Panc1 (cell line): ENCODE measurements around the gene GRAMD2A.
"Not testable (repeated sequence)": the region's sequence is repeated elsewhere in the genome, so short reads cannot be mapped to it uniquely, and the experiment has no call there.

Source experiments
- CTCF ChIP-seq: fragments of 450-650 bp; IDR thresholded peaks from 2 replicates; pipeline ENCODE4 v1.5.1; 2017; ENCODE audit warnings: mild to moderate bottlenecking
- TF ChIP-seq, protein P1 (sequence below), 2 experiments: IDR thresholded peaks; 2 replicates each; pipeline ENCODE4 v1.6.1; 2011 to 2012; ENCODE audit warnings: low read depth in 2 of 2, control low read depth in 1 of 2, low read length in 1 of 2, mild to moderate bottlenecking in 1 of 2, moderate library complexity in 1 of 2; ENCODE audit not compliant: insufficient read depth in 1 of 2

GRCh38 chr15:72171978-72172377 lies 25.6 kb downstream of the GRAMD2A start:
- TF ChIP-seq CTCF = not testable (repeated sequence)
- TF ChIP-seq, protein P1, sequence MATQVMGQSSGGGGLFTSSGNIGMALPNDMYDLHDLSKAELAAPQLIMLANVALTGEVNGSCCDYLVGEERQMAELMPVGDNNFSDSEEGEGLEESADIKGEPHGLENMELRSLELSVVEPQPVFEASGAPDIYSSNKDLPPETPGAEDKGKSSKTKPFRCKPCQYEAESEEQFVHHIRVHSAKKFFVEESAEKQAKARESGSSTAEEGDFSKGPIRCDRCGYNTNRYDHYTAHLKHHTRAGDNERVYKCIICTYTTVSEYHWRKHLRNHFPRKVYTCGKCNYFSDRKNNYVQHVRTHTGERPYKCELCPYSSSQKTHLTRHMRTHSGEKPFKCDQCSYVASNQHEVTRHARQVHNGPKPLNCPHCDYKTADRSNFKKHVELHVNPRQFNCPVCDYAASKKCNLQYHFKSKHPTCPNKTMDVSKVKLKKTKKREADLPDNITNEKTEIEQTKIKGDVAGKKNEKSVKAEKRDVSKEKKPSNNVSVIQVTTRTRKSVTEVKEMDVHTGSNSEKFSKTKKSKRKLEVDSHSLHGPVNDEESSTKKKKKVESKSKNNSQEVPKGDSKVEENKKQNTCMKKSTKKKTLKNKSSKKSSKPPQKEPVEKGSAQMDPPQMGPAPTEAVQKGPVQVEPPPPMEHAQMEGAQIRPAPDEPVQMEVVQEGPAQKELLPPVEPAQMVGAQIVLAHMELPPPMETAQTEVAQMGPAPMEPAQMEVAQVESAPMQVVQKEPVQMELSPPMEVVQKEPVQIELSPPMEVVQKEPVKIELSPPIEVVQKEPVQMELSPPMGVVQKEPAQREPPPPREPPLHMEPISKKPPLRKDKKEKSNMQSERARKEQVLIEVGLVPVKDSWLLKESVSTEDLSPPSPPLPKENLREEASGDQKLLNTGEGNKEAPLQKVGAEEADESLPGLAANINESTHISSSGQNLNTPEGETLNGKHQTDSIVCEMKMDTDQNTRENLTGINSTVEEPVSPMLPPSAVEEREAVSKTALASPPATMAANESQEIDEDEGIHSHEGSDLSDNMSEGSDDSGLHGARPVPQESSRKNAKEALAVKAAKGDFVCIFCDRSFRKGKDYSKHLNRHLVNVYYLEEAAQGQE (IDR thresholded peaks at IDR 0.05; ENCODE audit: insufficient read depth in 1 of 2, low read depth in 2 of 2, low read length in 1 of 2) = not testable (repeated sequence)
